ENCODE measurements around the gene NOXO1.
A peak's percentile ranks its signal among the peaks of the same experiment; 100 is the strongest.

The NOXO1 gene

DNA sequence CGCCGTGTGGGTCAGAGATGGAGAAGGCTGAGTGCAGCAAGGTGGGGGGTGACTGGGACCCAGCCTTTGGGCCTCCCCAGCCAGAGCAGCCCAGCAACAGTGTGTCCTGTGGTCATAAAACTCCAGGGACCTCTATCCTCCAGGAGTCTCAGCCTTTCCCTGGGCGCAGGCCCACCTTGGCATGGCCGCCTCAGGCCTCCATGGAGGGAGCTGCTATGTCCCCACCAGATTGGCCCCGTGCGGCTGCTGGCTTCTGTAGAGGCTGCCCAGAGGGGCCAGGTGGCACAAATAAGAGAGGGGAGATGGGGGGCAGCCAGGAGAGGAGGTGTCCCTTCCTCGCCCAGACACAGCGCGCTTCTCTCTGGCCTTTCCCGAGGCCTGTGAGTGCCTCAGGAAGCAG, 5.9 kb upstream of the NOXO1 start:
- Histone ChIP-seq H4K20me1 (ENCODE audit: low read depth, low read length) (no peaks in the 10 kb centered on the region), H3K36me3 (ENCODE audit: low read length) (no peaks in the 10 kb centered on the region), H3K4me2 (ENCODE audit: low read depth, low read length, poor library complexity, severe bottlenecking) (no peak overlapping the region), H3K9me3 (ENCODE audit: insufficient read depth, low read length) (no peaks in the 10 kb centered on the region), H3K27ac (ENCODE audit: low read depth, low read length) (no peak overlapping the region), H3K27me3 (ENCODE audit: low read length) (no peaks in the 10 kb centered on the region), H3K4me3 (ENCODE audit: insufficient read depth, low read length, poor library complexity, severe bottlenecking) (no peak overlapping the region), H3F3A (ENCODE audit: insufficient read depth) (0 out of 2 replicates have a peak, but pooled peaks cover 4% of the 10 kb centered on the region), H3K9ac (ENCODE audit: low read length) (no peak overlapping the region), H3K79me2 (ENCODE audit: insufficient read depth, low read length) (no peaks in the 10 kb centered on the region), H2AFZ (ENCODE audit: low read depth, low read length, severe bottlenecking) (no peak overlapping the region), H3K9me2 (replicated peaks; ENCODE audit: insufficient read depth, low read length) (no peaks in the 10 kb centered on the region)
- no peak for TF ChIP-seq EZH2phosphoT487 (conservative IDR thresholded peaks at IDR 0.05; ENCODE audit: low read length)
- TF ChIP-seq, protein P1, sequence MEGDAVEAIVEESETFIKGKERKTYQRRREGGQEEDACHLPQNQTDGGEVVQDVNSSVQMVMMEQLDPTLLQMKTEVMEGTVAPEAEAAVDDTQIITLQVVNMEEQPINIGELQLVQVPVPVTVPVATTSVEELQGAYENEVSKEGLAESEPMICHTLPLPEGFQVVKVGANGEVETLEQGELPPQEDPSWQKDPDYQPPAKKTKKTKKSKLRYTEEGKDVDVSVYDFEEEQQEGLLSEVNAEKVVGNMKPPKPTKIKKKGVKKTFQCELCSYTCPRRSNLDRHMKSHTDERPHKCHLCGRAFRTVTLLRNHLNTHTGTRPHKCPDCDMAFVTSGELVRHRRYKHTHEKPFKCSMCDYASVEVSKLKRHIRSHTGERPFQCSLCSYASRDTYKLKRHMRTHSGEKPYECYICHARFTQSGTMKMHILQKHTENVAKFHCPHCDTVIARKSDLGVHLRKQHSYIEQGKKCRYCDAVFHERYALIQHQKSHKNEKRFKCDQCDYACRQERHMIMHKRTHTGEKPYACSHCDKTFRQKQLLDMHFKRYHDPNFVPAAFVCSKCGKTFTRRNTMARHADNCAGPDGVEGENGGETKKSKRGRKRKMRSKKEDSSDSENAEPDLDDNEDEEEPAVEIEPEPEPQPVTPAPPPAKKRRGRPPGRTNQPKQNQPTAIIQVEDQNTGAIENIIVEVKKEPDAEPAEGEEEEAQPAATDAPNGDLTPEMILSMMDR (IDR thresholded peaks at IDR 0.05; ENCODE audit: insufficient read depth, low read length, poor library complexity, severe bottlenecking), result no peak

DNA sequence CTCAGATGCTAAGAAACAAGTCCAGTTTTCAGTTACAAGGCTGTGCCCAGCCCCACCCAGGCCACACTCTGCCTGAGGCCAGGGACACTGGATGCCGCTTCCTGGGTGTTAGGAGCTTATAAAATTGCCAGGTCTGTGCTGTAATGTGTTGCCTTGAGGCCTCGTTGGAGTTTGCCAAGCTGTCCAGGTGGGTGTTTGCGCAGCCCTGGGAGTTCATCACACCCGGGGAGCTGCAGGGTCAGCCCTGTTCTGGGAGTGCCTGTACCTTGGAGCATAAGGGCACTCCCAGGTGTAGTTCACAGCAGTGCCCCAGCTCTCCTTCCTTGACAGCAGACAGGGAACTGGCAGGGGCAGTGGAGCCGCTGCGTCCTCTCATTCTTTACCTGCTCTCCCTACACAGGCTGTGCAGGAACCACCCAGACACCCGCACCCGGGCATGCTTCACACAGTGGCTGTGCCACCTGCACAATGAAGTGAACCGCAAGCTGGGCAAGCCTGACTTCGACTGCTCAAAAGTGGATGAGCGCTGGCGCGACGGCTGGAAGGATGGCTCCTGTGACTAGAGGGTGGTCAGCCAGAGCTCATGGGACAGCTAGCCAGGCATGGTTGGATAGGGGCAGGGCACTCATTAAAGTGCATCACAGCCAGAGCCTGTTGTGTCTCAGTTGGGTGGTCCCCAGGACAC, 4.3 kb upstream of the NOXO1 start:
- TF ChIP-seq, protein P1 (IDR thresholded peaks at IDR 0.05; ENCODE audit: insufficient read depth, low read length, poor library complexity, severe bottlenecking), result no peak
- TF ChIP-seq EZH2phosphoT487 (conservative IDR thresholded peaks at IDR 0.05; ENCODE audit: low read length), result no peak
- Histone ChIP-seq H3K9me3 (ENCODE audit: insufficient read depth, low read length) (no peaks in the 10 kb centered on the region), H3K27ac (ENCODE audit: low read depth, low read length) (no peak overlapping the region), H3K27me3 (ENCODE audit: low read length) (no peaks in the 10 kb centered on the region), H3K36me3 (ENCODE audit: low read length) (no peaks in the 10 kb centered on the region), H4K20me1 (ENCODE audit: low read depth, low read length) (no peaks in the 10 kb centered on the region), H3K4me2 (ENCODE audit: low read depth, low read length, poor library complexity, severe bottlenecking) (no peak overlapping the region), H3F3A (ENCODE audit: insufficient read depth) (no peaks in the 10 kb centered on the region), H3K9me2 (replicated peaks; ENCODE audit: insufficient read depth, low read length) (no peaks in the 10 kb centered on the region), H3K4me3 (ENCODE audit: insufficient read depth, low read length, poor library complexity, severe bottlenecking) (no peak overlapping the region), H2AFZ (ENCODE audit: low read depth, low read length, severe bottlenecking) (no peak overlapping the region), H3K79me2 (ENCODE audit: insufficient read depth, low read length) (no peaks in the 10 kb centered on the region), H3K9ac (ENCODE audit: low read length) (no peak overlapping the region)

DNA sequence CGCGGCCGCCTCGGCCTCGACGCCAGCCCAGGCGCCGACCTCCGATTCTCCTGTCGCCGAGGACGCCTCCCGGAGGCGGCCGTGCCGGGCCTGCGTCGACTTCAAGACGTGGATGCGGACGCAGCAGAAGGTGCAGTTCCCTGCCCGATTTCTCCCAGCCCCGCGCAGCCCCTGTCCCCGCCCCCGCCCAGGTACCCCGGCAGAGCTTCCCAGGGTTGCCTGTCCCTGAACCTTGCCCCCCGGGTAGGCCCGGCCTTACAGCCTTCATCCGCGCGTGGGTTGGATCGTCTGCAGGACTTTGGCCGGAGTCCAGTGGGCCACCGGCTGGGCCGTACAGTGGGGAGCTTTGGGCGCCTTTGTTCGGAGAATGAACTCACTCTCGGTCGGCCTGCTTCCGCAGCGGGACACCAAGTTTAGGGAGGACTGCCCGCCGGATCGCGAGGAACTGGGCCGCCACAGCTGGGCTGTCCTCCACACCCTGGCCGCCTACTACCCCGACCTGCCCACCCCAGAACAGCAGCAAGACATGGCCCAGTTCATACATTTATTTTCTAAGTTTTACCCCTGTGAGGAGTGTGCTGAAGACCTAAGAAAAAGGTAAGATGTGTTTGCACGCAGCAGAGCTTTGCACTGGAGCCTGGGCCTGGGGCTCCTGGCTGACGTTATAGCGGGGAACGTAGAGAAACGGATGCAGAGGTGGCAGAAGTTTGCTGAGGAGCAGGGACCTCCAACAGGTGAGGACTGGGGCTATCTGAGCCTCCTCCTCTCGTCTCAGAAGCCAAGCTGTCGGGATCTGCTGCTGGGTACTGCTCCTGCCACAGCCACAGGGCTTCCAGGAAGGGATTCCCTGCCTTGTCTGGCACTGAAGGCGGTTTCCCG, 3.3 kb upstream of the NOXO1 start:
- Histone ChIP-seq H3K27ac (ENCODE audit: low read depth, low read length) (no peak overlapping the region), H3K9me2 (replicated peaks; ENCODE audit: insufficient read depth, low read length) (no peaks in the 10 kb centered on the region), H2AFZ (ENCODE audit: low read depth, low read length, severe bottlenecking) (no peak overlapping the region)

More for the DNA sequence above, 3.3 kb upstream of the NOXO1 start:
- Histone ChIP-seq H3K4me3 (ENCODE audit: insufficient read depth, low read length, poor library complexity, severe bottlenecking) (peak overlapping the region; percentile 66), H3K9me3 (ENCODE audit: insufficient read depth, low read length) (no peaks in the 10 kb centered on the region), H4K20me1 (ENCODE audit: low read depth, low read length) (no peaks in the 10 kb centered on the region), H3K27me3 (ENCODE audit: low read length) (no peaks in the 10 kb centered on the region), H3K36me3 (ENCODE audit: low read length) (no peaks in the 10 kb centered on the region), H3K79me2 (ENCODE audit: insufficient read depth, low read length) (no peaks in the 10 kb centered on the region), H3K9ac (ENCODE audit: low read length) (peak overlapping the region; percentile 71), H3F3A (ENCODE audit: insufficient read depth) (no peaks in the 10 kb centered on the region), H3K4me2 (ENCODE audit: low read depth, low read length, poor library complexity, severe bottlenecking) (peak overlapping the region; percentile 73)
- TF ChIP-seq, protein P1 (IDR thresholded peaks at IDR 0.05; ENCODE audit: insufficient read depth, low read length, poor library complexity, severe bottlenecking), result no peak
- TF ChIP-seq EZH2phosphoT487 (conservative IDR thresholded peaks at IDR 0.05; ENCODE audit: low read length), result no peak
